AG04450 (cell line): Measurements from ENCODE around the gene CFAP157. TPM values are rescaled to one million over a fixed set of nuclear protein-coding genes. Genes with fewer than 3 reads are reported as not detected.
"Not testable (repeated sequence)": the region's sequence is repeated elsewhere in the genome, so short reads cannot be mapped to it uniquely, and the experiment has no call there.

Experiments used
- CTCF ChIA-PET: fragments of 300-600, 350-600 bp; formaldehyde crosslinking; extraction: SDS; loops from one replicate; lab custom pipeline; 2022; ENCODE audit warnings: antibody characterized with exemption, inconsistent platforms; lab: Charles Lee
- POLR2A ChIA-PET: fragments of 350-600 bp; formaldehyde crosslinking; extraction: SDS; loops from one replicate; lab custom pipeline; 2021; ENCODE audit warnings: antibody characterized with exemption, inconsistent platforms; lab: Yijun Ruan, JAX
- DNase-seq: peaks from one replicate; pipeline ENCODE4 v3.0.0-alpha.2; 2011; ENCODE audit warnings: low read depth, low spot score
- H3K27ac ChIP-seq: one replicate; pipeline ENCODE4 v1.5.1; 2012; ENCODE audit warnings: low read depth, low read length, control low read depth
- H3K27me3 ChIP-seq: one replicate; pipeline ENCODE4 v1.6.0; 2012; ENCODE audit warnings: low read length; ENCODE audit not compliant: control insufficient read depth, insufficient read depth
- H3K4me3 ChIP-seq: 2 replicates; pipeline ENCODE4 v1.5.1; 2011; ENCODE audit warnings: mild to moderate bottlenecking, low read depth, low read length, control low read depth
- H3K9me3 ChIP-seq: 2 replicates; pipeline ENCODE4 v1.5.1; 2012; ENCODE audit warnings: low read length; ENCODE audit not compliant: control insufficient read depth, insufficient read depth
- CTCF ChIP-seq: IDR thresholded peaks from 2 replicates; pipeline ENCODE4 v1.5.1; 2011; ENCODE audit warnings: low read depth, low read length, control low read depth, inconsistent platforms
- polyA plus RNA-seq: library from polyadenylated mRNA; depleted of rRNA; stranded (reverse); fragments of >200 nt; gene quantifications from 2 replicates; pipeline ENCODE4 v1.2.3, GENCODE V29; 2011

CFAP157 gene
- polyA plus RNA-seq, 1 experiment = not detected

- H3K9me3 ChIP-seq = no peaks in the 10 kb centered on the region; the same call in 1 of the 2 replicates
- H3K4me3 ChIP-seq = no peak overlapping the region
- ChIA-PET POLR2A (no interaction called here), CTCF (no interaction called here)
- H3K27me3 ChIP-seq = peaks cover 31% of the 10 kb centered on the region
- no peak for DNase-seq
- no peak overlapping the region for H3K27ac ChIP-seq
- TF ChIP-seq CTCF = no peak
Observed at GRCh38 chr9:127754099-127755060, 47.6 kb downstream of the CFAP157 start.

DNA sequence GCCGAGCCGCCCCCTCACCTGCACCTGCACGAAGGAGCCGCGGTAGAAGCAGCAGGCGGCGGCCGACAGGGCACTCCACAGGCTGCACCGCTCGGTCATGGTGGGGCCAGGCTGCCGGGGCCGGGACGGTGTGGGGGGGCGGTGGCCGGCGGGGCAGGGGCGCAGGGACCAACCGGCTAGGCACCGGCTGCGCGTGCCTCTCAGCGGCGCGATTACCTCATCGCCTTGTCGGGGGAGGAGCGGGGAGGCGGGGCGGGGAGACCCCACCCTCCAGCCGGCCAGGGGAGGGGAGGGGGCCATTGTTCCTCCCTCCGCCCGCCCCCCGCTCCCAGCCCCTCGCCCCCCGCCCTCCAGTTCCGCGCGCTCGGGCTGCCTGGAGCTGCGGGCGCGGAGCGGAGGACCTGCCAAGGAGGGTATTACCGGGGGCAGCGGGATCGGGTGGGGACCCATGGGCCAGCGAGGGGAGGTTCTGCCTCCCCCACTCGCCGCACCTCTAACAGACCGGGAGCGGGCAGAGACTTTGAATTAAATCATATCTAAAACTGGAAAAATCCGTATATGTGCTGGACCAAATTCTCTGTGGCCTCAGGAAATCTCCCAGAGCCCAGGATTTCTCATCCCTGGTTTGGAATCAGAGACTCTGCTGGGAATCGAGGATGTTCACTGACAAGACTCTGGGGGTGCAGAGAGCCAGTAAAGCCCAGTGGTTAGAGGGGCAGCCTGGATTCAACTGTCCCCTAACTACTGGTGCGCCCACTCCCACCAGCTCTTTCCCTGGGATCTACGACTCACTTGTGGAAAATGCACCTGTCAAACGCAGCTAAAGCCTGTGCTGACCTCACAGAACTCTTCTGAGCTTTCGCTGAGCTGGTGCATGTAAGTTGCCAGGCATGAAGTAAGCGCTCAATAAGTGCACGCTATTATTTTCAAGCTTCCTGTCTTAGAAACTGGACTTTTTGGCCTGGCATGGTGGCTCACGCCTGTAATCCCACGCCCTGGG lies 48.6 kb downstream of the CFAP157 start:
- Histone ChIP-seq H3K27ac (no peak overlapping the region), H3K9me3 (no peaks in the 10 kb centered on the region; the same call in 1 of the 2 replicates), H3K4me3 (no peak overlapping the region), H3K27me3 (peaks cover 31% of the 10 kb centered on the region)
- TF ChIP-seq CTCF = no peak
- CTCF ChIA-PET = interaction anchor here (0.6 kb wide), 1 partner anchor 163 kb away, joined by 6 read pairs; no protein-coding TSS in a partner anchor
- POLR2A ChIA-PET = no interaction called here
- DNase-seq = no peak

DNA sequence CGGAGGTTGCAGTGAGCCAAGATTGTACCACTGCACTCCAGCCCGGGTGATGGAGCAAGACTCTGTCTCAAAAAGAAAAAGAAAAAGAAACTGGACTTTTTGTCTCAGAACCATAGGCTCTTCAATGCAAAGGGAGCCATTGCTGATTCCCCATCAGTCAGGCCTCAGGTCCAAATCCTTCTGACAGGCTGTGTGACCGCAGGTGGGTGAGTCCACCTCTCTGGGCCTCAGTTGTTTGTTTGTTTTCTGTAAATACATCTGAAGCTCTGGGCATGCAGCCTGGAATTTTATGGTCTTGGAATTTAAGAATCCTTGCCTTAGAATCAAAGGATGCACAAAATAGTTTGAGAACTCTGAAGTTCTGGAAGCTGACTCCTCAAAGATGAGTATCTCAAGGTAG lies 49.4 kb downstream of the CFAP157 start:
- TF ChIP-seq CTCF = no peak
- Histone ChIP-seq H3K27me3 (peaks cover 34% of the 10 kb centered on the region), H3K9me3 (no peaks in the 10 kb centered on the region), H3K4me3 (no peak overlapping the region), H3K27ac (no peak overlapping the region)
- POLR2A ChIA-PET = interaction anchor here (0.7 kb wide), 1 partner anchor 25 kb away, joined by 4 read pairs; no protein-coding TSS in a partner anchor
- DNase-seq = no peak
- CTCF ChIA-PET = no interaction called here

- peaks cover 36% of the 10 kb centered on the region for H3K27me3 ChIP-seq
- CTCF ChIA-PET, H3K4me3 ChIP-seq, H3K27ac ChIP-seq, DNase-seq, H3K9me3 ChIP-seq: not testable (repeated sequence)
- POLR2A ChIA-PET = interaction anchor here (0.7 kb wide), 1 partner anchor 26 kb away, joined by 4 read pairs; no protein-coding TSS in a partner anchor
Observed at GRCh38 chr9:127756776-127757175, 50.0 kb downstream of the CFAP157 start.

GRCh38 chr9:127758843-127759242 lies 52.1 kb downstream of the CFAP157 start:
- peaks cover 38% of the 10 kb centered on the region for H3K27me3 ChIP-seq
- no peak for TF ChIP-seq CTCF
- H3K9me3 ChIP-seq = no peaks in the 10 kb centered on the region
- no peak for DNase-seq
- H3K27ac ChIP-seq = no peak overlapping the region
- POLR2A ChIA-PET = no interaction called here
- H3K4me3 ChIP-seq = no peak overlapping the region
- CTCF ChIA-PET = no interaction called here
